ENCODE data around the gene PFN1. TPM values are rescaled to one million over a fixed set of nuclear protein-coding genes. Genes with fewer than 3 reads are reported as not detected.

The PFN1 gene
- total and polyA plus RNA-seq, 9 of the 15 experiments (the other 6 are each of a cell fraction or from before 2014, with no cell fraction given), result 60.5 to 1,479 (median 456) TPM

DNA sequence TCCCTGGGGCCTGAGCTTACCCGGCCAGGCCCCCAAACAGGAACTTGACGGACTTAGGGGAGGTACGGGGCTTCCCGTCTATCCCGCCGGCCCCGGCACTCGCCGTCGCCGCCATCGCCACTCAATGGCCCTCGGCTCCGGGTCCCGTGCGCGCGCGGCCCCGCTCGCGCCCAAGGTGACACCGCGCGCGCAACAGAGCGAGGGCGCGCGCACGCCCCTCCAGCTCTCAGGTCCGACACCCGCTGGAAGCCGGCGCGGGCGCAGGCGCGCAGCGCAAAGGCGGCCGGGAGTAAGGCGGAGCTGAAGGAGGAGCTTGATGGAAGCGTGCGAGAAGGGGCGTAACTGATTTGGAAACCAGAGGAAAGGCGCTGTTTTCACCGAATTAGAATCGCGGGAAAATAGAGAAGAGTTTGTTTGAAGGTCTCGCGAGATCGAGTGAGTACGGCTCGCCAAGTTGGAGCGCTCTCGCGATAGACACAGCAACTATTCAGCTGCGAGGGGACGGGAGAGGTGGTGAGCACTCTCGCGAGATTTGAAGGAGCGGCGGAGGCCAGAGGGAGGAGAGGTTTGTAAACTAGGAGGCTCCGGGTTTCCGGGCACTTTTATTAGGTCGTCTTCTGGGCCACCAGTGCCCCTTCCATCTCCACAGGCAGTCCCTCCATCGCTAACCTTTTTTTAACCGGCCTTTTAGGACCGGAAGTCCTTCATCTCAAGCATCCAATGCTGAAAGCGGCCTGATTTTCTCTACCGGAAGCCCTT lies 8.4 kb downstream of the PFN1 start, which contains the start of the genes RNF167 and SLC25A11 (continued):
- TF ChIP-seq, protein P1, sequence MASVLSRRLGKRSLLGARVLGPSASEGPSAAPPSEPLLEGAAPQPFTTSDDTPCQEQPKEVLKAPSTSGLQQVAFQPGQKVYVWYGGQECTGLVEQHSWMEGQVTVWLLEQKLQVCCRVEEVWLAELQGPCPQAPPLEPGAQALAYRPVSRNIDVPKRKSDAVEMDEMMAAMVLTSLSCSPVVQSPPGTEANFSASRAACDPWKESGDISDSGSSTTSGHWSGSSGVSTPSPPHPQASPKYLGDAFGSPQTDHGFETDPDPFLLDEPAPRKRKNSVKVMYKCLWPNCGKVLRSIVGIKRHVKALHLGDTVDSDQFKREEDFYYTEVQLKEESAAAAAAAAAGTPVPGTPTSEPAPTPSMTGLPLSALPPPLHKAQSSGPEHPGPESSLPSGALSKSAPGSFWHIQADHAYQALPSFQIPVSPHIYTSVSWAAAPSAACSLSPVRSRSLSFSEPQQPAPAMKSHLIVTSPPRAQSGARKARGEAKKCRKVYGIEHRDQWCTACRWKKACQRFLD (CRISPR knock-in tag; IDR thresholded peaks at IDR 0.05), result peak; percentile 96
- no peak for TF ChIP-seq ZNF668 (CRISPR knock-in tag; IDR thresholded peaks at IDR 0.05)
- TF ChIP-seq MTA1 (IDR thresholded peaks at IDR 0.05; ENCODE audit: borderline replicate concordance), result no peak
- no peak for TF ChIP-seq MCM5 (IDR thresholded peaks at IDR 0.05; ENCODE audit: low read depth)
- TF ChIP-seq, protein P2, sequence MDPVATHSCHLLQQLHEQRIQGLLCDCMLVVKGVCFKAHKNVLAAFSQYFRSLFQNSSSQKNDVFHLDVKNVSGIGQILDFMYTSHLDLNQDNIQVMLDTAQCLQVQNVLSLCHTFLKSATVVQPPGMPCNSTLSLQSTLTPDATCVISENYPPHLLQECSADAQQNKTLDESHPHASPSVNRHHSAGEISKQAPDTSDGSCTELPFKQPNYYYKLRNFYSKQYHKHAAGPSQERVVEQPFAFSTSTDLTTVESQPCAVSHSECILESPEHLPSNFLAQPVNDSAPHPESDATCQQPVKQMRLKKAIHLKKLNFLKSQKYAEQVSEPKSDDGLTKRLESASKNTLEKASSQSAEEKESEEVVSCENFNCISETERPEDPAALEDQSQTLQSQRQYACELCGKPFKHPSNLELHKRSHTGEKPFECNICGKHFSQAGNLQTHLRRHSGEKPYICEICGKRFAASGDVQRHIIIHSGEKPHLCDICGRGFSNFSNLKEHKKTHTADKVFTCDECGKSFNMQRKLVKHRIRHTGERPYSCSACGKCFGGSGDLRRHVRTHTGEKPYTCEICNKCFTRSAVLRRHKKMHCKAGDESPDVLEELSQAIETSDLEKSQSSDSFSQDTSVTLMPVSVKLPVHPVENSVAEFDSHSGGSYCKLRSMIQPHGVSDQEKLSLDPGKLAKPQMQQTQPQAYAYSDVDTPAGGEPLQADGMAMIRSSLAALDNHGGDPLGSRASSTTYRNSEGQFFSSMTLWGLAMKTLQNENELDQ (CRISPR knock-in tag; IDR thresholded peaks at IDR 0.05; ENCODE audit: borderline replicate concordance), result no peak
- TF ChIP-seq, protein P3, sequence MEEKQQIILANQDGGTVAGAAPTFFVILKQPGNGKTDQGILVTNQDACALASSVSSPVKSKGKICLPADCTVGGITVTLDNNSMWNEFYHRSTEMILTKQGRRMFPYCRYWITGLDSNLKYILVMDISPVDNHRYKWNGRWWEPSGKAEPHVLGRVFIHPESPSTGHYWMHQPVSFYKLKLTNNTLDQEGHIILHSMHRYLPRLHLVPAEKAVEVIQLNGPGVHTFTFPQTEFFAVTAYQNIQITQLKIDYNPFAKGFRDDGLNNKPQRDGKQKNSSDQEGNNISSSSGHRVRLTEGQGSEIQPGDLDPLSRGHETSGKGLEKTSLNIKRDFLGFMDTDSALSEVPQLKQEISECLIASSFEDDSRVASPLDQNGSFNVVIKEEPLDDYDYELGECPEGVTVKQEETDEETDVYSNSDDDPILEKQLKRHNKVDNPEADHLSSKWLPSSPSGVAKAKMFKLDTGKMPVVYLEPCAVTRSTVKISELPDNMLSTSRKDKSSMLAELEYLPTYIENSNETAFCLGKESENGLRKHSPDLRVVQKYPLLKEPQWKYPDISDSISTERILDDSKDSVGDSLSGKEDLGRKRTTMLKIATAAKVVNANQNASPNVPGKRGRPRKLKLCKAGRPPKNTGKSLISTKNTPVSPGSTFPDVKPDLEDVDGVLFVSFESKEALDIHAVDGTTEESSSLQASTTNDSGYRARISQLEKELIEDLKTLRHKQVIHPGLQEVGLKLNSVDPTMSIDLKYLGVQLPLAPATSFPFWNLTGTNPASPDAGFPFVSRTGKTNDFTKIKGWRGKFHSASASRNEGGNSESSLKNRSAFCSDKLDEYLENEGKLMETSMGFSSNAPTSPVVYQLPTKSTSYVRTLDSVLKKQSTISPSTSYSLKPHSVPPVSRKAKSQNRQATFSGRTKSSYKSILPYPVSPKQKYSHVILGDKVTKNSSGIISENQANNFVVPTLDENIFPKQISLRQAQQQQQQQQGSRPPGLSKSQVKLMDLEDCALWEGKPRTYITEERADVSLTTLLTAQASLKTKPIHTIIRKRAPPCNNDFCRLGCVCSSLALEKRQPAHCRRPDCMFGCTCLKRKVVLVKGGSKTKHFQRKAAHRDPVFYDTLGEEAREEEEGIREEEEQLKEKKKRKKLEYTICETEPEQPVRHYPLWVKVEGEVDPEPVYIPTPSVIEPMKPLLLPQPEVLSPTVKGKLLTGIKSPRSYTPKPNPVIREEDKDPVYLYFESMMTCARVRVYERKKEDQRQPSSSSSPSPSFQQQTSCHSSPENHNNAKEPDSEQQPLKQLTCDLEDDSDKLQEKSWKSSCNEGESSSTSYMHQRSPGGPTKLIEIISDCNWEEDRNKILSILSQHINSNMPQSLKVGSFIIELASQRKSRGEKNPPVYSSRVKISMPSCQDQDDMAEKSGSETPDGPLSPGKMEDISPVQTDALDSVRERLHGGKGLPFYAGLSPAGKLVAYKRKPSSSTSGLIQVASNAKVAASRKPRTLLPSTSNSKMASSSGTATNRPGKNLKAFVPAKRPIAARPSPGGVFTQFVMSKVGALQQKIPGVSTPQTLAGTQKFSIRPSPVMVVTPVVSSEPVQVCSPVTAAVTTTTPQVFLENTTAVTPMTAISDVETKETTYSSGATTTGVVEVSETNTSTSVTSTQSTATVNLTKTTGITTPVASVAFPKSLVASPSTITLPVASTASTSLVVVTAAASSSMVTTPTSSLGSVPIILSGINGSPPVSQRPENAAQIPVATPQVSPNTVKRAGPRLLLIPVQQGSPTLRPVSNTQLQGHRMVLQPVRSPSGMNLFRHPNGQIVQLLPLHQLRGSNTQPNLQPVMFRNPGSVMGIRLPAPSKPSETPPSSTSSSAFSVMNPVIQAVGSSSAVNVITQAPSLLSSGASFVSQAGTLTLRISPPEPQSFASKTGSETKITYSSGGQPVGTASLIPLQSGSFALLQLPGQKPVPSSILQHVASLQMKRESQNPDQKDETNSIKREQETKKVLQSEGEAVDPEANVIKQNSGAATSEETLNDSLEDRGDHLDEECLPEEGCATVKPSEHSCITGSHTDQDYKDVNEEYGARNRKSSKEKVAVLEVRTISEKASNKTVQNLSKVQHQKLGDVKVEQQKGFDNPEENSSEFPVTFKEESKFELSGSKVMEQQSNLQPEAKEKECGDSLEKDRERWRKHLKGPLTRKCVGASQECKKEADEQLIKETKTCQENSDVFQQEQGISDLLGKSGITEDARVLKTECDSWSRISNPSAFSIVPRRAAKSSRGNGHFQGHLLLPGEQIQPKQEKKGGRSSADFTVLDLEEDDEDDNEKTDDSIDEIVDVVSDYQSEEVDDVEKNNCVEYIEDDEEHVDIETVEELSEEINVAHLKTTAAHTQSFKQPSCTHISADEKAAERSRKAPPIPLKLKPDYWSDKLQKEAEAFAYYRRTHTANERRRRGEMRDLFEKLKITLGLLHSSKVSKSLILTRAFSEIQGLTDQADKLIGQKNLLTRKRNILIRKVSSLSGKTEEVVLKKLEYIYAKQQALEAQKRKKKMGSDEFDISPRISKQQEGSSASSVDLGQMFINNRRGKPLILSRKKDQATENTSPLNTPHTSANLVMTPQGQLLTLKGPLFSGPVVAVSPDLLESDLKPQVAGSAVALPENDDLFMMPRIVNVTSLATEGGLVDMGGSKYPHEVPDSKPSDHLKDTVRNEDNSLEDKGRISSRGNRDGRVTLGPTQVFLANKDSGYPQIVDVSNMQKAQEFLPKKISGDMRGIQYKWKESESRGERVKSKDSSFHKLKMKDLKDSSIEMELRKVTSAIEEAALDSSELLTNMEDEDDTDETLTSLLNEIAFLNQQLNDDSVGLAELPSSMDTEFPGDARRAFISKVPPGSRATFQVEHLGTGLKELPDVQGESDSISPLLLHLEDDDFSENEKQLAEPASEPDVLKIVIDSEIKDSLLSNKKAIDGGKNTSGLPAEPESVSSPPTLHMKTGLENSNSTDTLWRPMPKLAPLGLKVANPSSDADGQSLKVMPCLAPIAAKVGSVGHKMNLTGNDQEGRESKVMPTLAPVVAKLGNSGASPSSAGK (IDR thresholded peaks at IDR 0.05), result no peak
- TF ChIP-seq NR2C2 (CRISPR knock-in tag; IDR thresholded peaks at IDR 0.05), result no peak
- peak; percentile 62; the same call in 1 of the 2 replicates for TF ChIP-seq NR2C2 (tag; IDR thresholded peaks at IDR 0.05)
- TF ChIP-seq RAD51 (IDR thresholded peaks at IDR 0.05; ENCODE audit: borderline replicate concordance, low read depth), result no peak
- no peak for TF ChIP-seq ZNF253 (CRISPR knock-in tag; conservative IDR thresholded peaks at IDR 0.05)
- TF ChIP-seq BCOR (IDR thresholded peaks at IDR 0.05), result no peak
- no peak for TF ChIP-seq ZKSCAN1 (IDR thresholded peaks at IDR 0.05; ENCODE audit: low read depth, low read length)
- no peak for TF ChIP-seq ZNF24 (IDR thresholded peaks at IDR 0.05)
- no peak for TF ChIP-seq RFX5 (IDR thresholded peaks at IDR 0.05; ENCODE audit: low read depth, low read length)
